ENCODE results near the gene DDIT3. TPM values are rescaled to one million over a fixed set of nuclear protein-coding genes. Genes with fewer than 3 reads are reported as not detected.

DDIT3 gene
- total and polyA plus RNA-seq, 2 of the 4 experiments (the other 2 are of a cell fraction) = 19.4 to 54.4 TPM

DNA sequence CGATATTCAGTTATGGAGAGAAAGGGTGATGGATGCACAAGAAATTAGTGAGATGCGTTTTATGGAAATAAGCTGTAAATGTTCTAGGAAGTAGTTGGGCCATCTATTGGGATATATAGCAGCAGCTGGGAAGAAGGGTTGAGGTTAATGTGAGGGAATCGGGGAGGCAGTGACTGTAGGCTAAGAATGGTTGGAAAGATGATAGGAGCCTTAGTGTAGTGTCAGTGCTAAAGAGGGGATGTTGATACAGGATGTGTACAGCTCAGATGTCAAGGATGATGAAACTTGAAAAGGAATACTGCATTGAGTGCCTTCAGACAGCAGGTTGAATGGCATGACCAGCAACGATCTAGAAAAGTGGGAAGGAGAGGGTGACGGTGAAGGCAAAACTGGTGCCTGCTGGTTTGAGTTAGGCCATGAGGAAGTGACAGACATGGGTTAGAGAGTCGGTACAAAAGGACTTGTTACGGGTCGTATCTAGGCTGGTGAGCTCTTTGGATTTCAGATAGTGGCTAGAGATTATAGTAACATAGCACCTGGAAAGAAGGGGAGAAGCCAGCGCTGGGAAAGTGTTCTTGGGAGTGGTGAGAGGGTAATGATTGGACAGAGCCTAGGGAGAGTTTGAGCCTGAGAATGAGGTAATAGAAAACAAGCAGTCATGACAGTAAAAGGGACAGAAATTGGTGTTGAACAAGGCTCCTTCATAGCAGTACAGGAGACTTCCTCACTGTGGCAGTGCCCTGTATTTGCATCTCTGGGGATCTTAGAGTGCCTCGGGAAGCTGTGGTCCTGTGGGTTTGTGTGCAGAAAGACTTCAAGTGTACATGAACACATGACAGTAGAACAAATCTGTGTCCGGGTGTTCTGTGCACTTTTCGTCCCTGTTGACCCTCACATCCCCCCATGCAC lies 22.8 kb downstream of the DDIT3 start:
- Histone ChIP-seq H4K91ac (ENCODE audit: insufficient read depth, low read depth, low read length) (no peak overlapping the region), H3K36me3 (ENCODE audit: control insufficient read depth, insufficient read depth, low read length) (peaks cover 48% of the 10 kb centered on the region), H2BK15ac (ENCODE audit: low read depth, low read length) (no peak overlapping the region), H3K56ac (ENCODE audit: extremely low read depth, insufficient read depth, low read length) (no peak overlapping the region), H3K14ac (replicated peaks; ENCODE audit: low read depth, low read length) (no peak overlapping the region), H3K27ac (ENCODE audit: insufficient read depth, low read length) (no peak overlapping the region), H3K79me1 (ENCODE audit: low read depth in 1 of 2, low read length in 2 of 2) (peaks cover 46 to 48% of the 10 kb centered on the region in 2 experiments), H3K18ac (ENCODE audit: low read depth, low read length) (no peak overlapping the region), H3K4ac (ENCODE audit: low read depth, low read length) (no peak overlapping the region), H4K8ac (ENCODE audit: low read depth in 2 of 2, low read length in 2 of 2) (no peak overlapping the region), H2BK20ac (ENCODE audit: low read depth, low read length) (no peak overlapping the region), H3K4me2 (ENCODE audit: low read depth, low read length) (no peak overlapping the region), H3K4me1 (ENCODE audit: control insufficient read depth, insufficient read depth, low read length) (no peaks in the 10 kb centered on the region), H2AK5ac (ENCODE audit: low read depth, low read length) (no peak overlapping the region), H2BK120ac (ENCODE audit: low read depth, low read length) (no peak overlapping the region), H2AFZ (replicated peaks; ENCODE audit: low read length, poor library complexity) (no peak overlapping the region), H4K20me1 (ENCODE audit: insufficient read depth, low read length) (peaks cover 28% of the 10 kb centered on the region; the same call in 1 of the 2 replicates), H3K27me3 (ENCODE audit: control insufficient read depth, insufficient read depth, low read length) (no peaks in the 10 kb centered on the region), H3K23ac (ENCODE audit: low read depth, low read length) (no peak overlapping the region), H2BK5ac (ENCODE audit: low read depth, low read length, poor library complexity, severe bottlenecking) (no peak overlapping the region), H3K9me3 (ENCODE audit: control insufficient read depth, insufficient read depth, low read length) (no peaks in the 10 kb centered on the region), H3K9me1 (ENCODE audit: insufficient read depth, low read length) (peaks cover 14% of the 10 kb centered on the region), H3K9ac (ENCODE audit: low read depth, low read length) (no peak overlapping the region), H3K4me3 (ENCODE audit: insufficient read depth, low read depth, low read length) (no peak overlapping the region), H4K5ac (ENCODE audit: low read depth, low read length) (no peak overlapping the region), H2AK9ac (replicated peaks; ENCODE audit: low read depth, low read length, poor library complexity) (peak overlapping the region; percentile 28)
- in situ Hi-C loops (cut with MboI; ENCODE audit: low sequenced_read_pairs) = no loop called here
- CTCF ChIA-PET = no interaction called here
- dilution Hi-C loops (cut with HindIII; ENCODE audit: low sequenced_read_pairs, unreplicated experiment) = no loop called here
- ATAC-seq (ENCODE audit: low read depth) (no peak), DNase-seq (no peak)
- POLR2A ChIA-PET (ENCODE audit: unreplicated experiment) = no interaction called here
- intact Hi-C loops (cut with micrococcal nuclease) = no loop called here
- BruUV-seq (replicated peaks) = no TSS peak
- 97% methylated on average over 8 of the region's 12 CpGs; no CpG with 5 or more reads in 1 of the 2 experiments for WGBS, 2 experiments (ENCODE audit: extremely low coverage in 2 of 2, insufficient read length in 1 of 2)
- TF ChIP-seq, protein P1, sequence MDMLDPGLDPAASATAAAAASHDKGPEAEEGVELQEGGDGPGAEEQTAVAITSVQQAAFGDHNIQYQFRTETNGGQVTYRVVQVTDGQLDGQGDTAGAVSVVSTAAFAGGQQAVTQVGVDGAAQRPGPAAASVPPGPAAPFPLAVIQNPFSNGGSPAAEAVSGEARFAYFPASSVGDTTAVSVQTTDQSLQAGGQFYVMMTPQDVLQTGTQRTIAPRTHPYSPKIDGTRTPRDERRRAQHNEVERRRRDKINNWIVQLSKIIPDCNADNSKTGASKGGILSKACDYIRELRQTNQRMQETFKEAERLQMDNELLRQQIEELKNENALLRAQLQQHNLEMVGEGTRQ (IDR thresholded peaks at IDR 0.05; ENCODE audit: low read depth, low read length) = no peak
- no peak for TF ChIP-seq FOS (IDR thresholded peaks at IDR 0.05; ENCODE audit: low read depth, low read length)
- TF ChIP-seq CEBPB (IDR thresholded peaks at IDR 0.05; ENCODE audit: low read depth, low read length) = no peak
- no peak for TF ChIP-seq RFX5 (IDR thresholded peaks at IDR 0.05; ENCODE audit: low read depth, low read length)
- no peak for TF ChIP-seq MAFK (IDR thresholded peaks at IDR 0.05; ENCODE audit: low read depth, low read length)
- no peak for TF ChIP-seq MAZ (IDR thresholded peaks at IDR 0.05; ENCODE audit: borderline replicate concordance, low read depth, low read length)
- TF ChIP-seq POLR2A (IDR thresholded peaks at IDR 0.05; ENCODE audit: low read depth, low read length) = no peak
- TF ChIP-seq SMC3 (IDR thresholded peaks at IDR 0.05; ENCODE audit: low read depth, low read length) = no peak
- no peak for TF ChIP-seq BHLHE40 (IDR thresholded peaks at IDR 0.05; ENCODE audit: low read depth, low read length)
- TF ChIP-seq NFE2L2 (IDR thresholded peaks at IDR 0.05; ENCODE audit: low read depth, low read length) = no peak
- TF ChIP-seq RAD21 (IDR thresholded peaks at IDR 0.05; ENCODE audit: low read length) = no peak
- TF ChIP-seq RCOR1 (IDR thresholded peaks at IDR 0.05; ENCODE audit: insufficient replicate concordance, low read length) = no peak
- TF ChIP-seq, protein P2, sequence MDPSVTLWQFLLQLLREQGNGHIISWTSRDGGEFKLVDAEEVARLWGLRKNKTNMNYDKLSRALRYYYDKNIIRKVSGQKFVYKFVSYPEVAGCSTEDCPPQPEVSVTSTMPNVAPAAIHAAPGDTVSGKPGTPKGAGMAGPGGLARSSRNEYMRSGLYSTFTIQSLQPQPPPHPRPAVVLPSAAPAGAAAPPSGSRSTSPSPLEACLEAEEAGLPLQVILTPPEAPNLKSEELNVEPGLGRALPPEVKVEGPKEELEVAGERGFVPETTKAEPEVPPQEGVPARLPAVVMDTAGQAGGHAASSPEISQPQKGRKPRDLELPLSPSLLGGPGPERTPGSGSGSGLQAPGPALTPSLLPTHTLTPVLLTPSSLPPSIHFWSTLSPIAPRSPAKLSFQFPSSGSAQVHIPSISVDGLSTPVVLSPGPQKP (IDR thresholded peaks at IDR 0.05; ENCODE audit: borderline replicate concordance, low read depth, low read length) = no peak
- no peak for TF ChIP-seq MXI1 (IDR thresholded peaks at IDR 0.05; ENCODE audit: borderline replicate concordance, low read depth, low read length)
- TF ChIP-seq, protein P3, sequence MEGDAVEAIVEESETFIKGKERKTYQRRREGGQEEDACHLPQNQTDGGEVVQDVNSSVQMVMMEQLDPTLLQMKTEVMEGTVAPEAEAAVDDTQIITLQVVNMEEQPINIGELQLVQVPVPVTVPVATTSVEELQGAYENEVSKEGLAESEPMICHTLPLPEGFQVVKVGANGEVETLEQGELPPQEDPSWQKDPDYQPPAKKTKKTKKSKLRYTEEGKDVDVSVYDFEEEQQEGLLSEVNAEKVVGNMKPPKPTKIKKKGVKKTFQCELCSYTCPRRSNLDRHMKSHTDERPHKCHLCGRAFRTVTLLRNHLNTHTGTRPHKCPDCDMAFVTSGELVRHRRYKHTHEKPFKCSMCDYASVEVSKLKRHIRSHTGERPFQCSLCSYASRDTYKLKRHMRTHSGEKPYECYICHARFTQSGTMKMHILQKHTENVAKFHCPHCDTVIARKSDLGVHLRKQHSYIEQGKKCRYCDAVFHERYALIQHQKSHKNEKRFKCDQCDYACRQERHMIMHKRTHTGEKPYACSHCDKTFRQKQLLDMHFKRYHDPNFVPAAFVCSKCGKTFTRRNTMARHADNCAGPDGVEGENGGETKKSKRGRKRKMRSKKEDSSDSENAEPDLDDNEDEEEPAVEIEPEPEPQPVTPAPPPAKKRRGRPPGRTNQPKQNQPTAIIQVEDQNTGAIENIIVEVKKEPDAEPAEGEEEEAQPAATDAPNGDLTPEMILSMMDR (conservative IDR thresholded peaks at IDR 0.05; ENCODE audit: low read depth, low read length) = no peak

Data from IMR-90 (cell line).